Endothelial cell of umbilical vein (primary cell): ENCODE results near the gene FAM118A. TPM values are rescaled to one million over a fixed set of nuclear protein-coding genes. Genes with fewer than 3 reads are reported as not detected.

Experiments
- BruUV-seq: library from RNA; stranded (reverse); fragments of 400-500 nt; replicated peaks from 2 replicates; lab custom pipeline; 2021; lab: Mats Ljungman, UMichigan
- CTCF ChIA-PET: fragments of 300-600, 350-600 bp; sonication (Branson Sonifier 250); formaldehyde crosslinking; loops from one replicate; lab custom pipeline; 2021; ENCODE audit warnings: antibody characterized with exemption, inconsistent platforms; lab: Charles Lee
- POLR2A ChIA-PET: fragments of 300-600, 350-600 bp; sonication (Branson Sonifier 250); formaldehyde crosslinking; loops from one replicate; lab custom pipeline; 2021; ENCODE audit warnings: antibody characterized with exemption, inconsistent platforms; lab: Charles Lee
- DNase-seq: peaks from one replicate; pipeline ENCODE4 v3.0.0-alpha.2; 2011; ENCODE audit warnings: low read depth, low spot score
- FAIRE-seq: peaks from 2 replicates; lab custom pipeline; 2011; peaks lifted over from hg19 to GRCh38; lab: Jason Lieb, UNC
- H2AFZ ChIP-seq: 2 replicates; pipeline ENCODE4 v1.6.0; 2012; ENCODE audit warnings: low read depth, low read length, control low read depth, inconsistent platforms
- H3K27ac ChIP-seq: 2 replicates; pipeline ENCODE4 v1.5.1; 2011; ENCODE audit warnings: low read depth, mild to moderate bottlenecking, control low read depth, low read length, moderate library complexity; ENCODE audit not compliant: insufficient read depth
- H3K27me3 ChIP-seq, 2 experiments: 2 replicates each; pipeline versions ENCODE4 v1.6.0 to v1.6.1; 2011; ENCODE audit warnings: low read length in 2 of 2, mixed read lengths in 1 of 2; ENCODE audit not compliant: control insufficient read depth in 2 of 2, insufficient read depth in 2 of 2
- H3K36me3 ChIP-seq, 2 experiments: 2 replicates in 1 of 2; 3 replicates in 1 of 2; pipeline ENCODE4 v1.5.1; 2011; ENCODE audit warnings: low read length in 2 of 2, mild to moderate bottlenecking in 1 of 2, moderate library complexity in 1 of 2; ENCODE audit not compliant: control insufficient read depth in 2 of 2, insufficient read depth in 2 of 2; ENCODE audit errors: extremely low read depth in 1 of 2
- H3K4me1 ChIP-seq: 3 replicates; pipeline ENCODE4 v1.5.1; 2011; ENCODE audit warnings: mild to moderate bottlenecking, low read length; ENCODE audit not compliant: control insufficient read depth, insufficient read depth; ENCODE audit errors: extremely low read depth
- H3K4me2 ChIP-seq: 2 replicates; pipeline ENCODE4 v1.6.1; 2011; ENCODE audit warnings: low read length, control low read depth, mixed read lengths; ENCODE audit not compliant: insufficient read depth
- H3K4me3 ChIP-seq, 3 experiments: fragments of 200-600 bp in 1 of 3; sonication (generic), shearing (Covaris generic) in 1 of 3; replicated peaks in 1 of 3; 2 replicates each; pipeline ENCODE4 v1.5.1; 2011 to 2016; ENCODE audit warnings: control low read depth in 3 of 3, low read length in 3 of 3, mild to moderate bottlenecking in 2 of 3, inconsistent platforms in 1 of 3, low read depth in 1 of 3, moderate library complexity in 1 of 3; ENCODE audit not compliant: insufficient read depth in 1 of 3
- H3K79me2 ChIP-seq: 2 replicates; pipeline ENCODE4 v1.6.0; 2012; ENCODE audit warnings: low read length, inconsistent platforms; ENCODE audit not compliant: control insufficient read depth, insufficient read depth
- H3K9ac ChIP-seq: replicated peaks from 2 replicates; pipeline ENCODE3; 2011; ENCODE audit warnings: low read length, control low read depth; ENCODE audit not compliant: insufficient read depth; ENCODE audit errors: extremely low read depth
- H3K9me1 ChIP-seq: replicated peaks from 3 replicates; pipeline ENCODE4 v1.6.0; 2011; ENCODE audit warnings: mild to moderate bottlenecking, low read length; ENCODE audit not compliant: control insufficient read depth, insufficient read depth; ENCODE audit errors: extremely low read depth
- H3K9me3 ChIP-seq: replicated peaks from 2 replicates; pipeline ENCODE4 v1.5.1; 2012; ENCODE audit warnings: low read length, inconsistent platforms; ENCODE audit not compliant: control insufficient read depth, insufficient read depth
- H4K20me1 ChIP-seq: replicated peaks from 2 replicates; pipeline ENCODE3; 2011; ENCODE audit warnings: mild to moderate bottlenecking, low read length; ENCODE audit not compliant: control insufficient read depth, insufficient read depth; ENCODE audit errors: extremely low read depth
- CTCF ChIP-seq, 2 donors: IDR thresholded peaks; 1 replicate in 1 of 2; 2 replicates in 1 of 2; pipeline ENCODE4 v1.5.1; 2011; ENCODE audit warnings: low read length in 2 of 2, mild to moderate bottlenecking in 2 of 2, moderate library complexity in 2 of 2, control low read depth in 1 of 2, inconsistent platforms in 1 of 2, low read depth in 1 of 2; ENCODE audit not compliant: insufficient read depth in 1 of 2; ENCODE audit errors: extremely low read depth in 1 of 2
- EZH2 ChIP-seq: IDR thresholded peaks from 2 replicates; pipeline ENCODE4 v1.6.1; 2012; ENCODE audit warnings: borderline replicate concordance, low read depth, mild to moderate bottlenecking, moderate library complexity, low read length, inconsistent platforms; ENCODE audit not compliant: severe bottlenecking
- GATA2 ChIP-seq: IDR thresholded peaks from 2 replicates; pipeline ENCODE4 v1.7.0; 2011; ENCODE audit warnings: low read depth, mild to moderate bottlenecking, moderate library complexity, mixed read lengths, low read length; ENCODE audit not compliant: insufficient read length, insufficient read depth
- JUN ChIP-seq: IDR thresholded peaks from 2 replicates; pipeline ENCODE4 v1.6.1; 2011; ENCODE audit warnings: borderline replicate concordance, low read depth; ENCODE audit not compliant: insufficient read length, insufficient read depth
- MAX ChIP-seq: IDR thresholded peaks from 2 replicates; pipeline ENCODE4 v1.6.1; 2011; ENCODE audit not compliant: insufficient read depth, insufficient read length
- MYC ChIP-seq: IDR thresholded peaks from one replicate; pipeline ENCODE4 v1.6.1; 2011; ENCODE audit warnings: mild to moderate bottlenecking, low read depth, low read length
- POLR2A ChIP-seq: IDR thresholded peaks from 2 replicates; pipeline ENCODE4 v1.6.1; 2012; ENCODE audit warnings: low read depth, mild to moderate bottlenecking, control low read depth, low read length
- POLR2AphosphoS5 ChIP-seq: IDR thresholded peaks from 2 replicates; pipeline ENCODE4 v1.6.1; 2012; ENCODE audit warnings: low read depth, mild to moderate bottlenecking, control low read depth, low read length, moderate library complexity; ENCODE audit not compliant: insufficient read depth
- dilution Hi-C: fragments of 300-500 bp; cut with MboI; formaldehyde crosslinking; loops from one replicate; pipeline ENCODE4 v1.15.0; 2019; ENCODE audit warnings: low sequenced_read_pairs; ENCODE audit not compliant: extremely low pct_ligation_motif_present
- intact Hi-C: fragments of 100-400 bp; cut with micrococcal nuclease; formaldehyde crosslinking; loops from one replicate; pipeline ENCODE4 v1.10.0; 2022
- polyA plus RNA-seq, 4 experiments: library from polyadenylated mRNA; depleted of rRNA in 3 of 4; stranded (reverse) in 3 of 4; unstranded in 1 of 4; fragments of >200 nt; gene quantifications; 2 replicates each; pipeline versions ENCODE4 v1.2.1 to v1.2.3, GENCODE V29; 2011 to 2012; ENCODE audit warnings: missing spikeins in 1 of 4
- total RNA-seq: library from RNA; stranded (reverse); gene quantifications from 2 replicates; pipeline ENCODE4 v1.2.3, GENCODE V29; 2021

The FAM118A gene
- total and polyA plus RNA-seq, 2 donors (not counting 3 experiments of a cell fraction or from before 2014, with no cell fraction given) = 20.2 to 25.6 TPM

- Histone ChIP-seq H4K20me1 (no peaks in the 10 kb centered on the region), H2AFZ (no peak overlapping the region), H3K79me2 (no peaks in the 10 kb centered on the region), H3K27me3 (no peaks in the 10 kb centered on the region), H3K9me1 (no peaks in the 10 kb centered on the region), H3K4me3 (no peak overlapping the region), H3K9ac (no peak overlapping the region), H3K4me2 (no peak overlapping the region), H3K9me3 (no peaks in the 10 kb centered on the region), H3K27ac (no peak overlapping the region), H3K36me3 (peaks cover 0 to 14% of the 10 kb centered on the region in 2 experiments), H3K4me1 (peaks cover 2% of the 10 kb centered on the region)
- dilution Hi-C loops = no loop called here
- POLR2A ChIA-PET = no interaction called here
- no TSS peak for BruUV-seq
- TF ChIP-seq MYC (no peak), JUN (no peak), POLR2AphosphoS5 (no peak), CTCF (IDR thresholded peaks at IDR 0.05; ENCODE audit: extremely low read depth in 1 of 2, insufficient read depth in 1 of 2, low read depth in 1 of 2, low read length in 2 of 2) (no peak), POLR2A (no peak), GATA2 (no peak), MAX (no peak), EZH2 (no peak)
- intact Hi-C loops = no loop called here
- FAIRE-seq (no peak), DNase-seq (no peak)
- CTCF ChIA-PET = interaction anchor here (0.9 to 2.2 kb wide), 2 partner anchors 12 to 25 kb away, joined by 4 to 7 read pairs; no protein-coding TSS in a partner anchor
These were observed 33.4 kb downstream of the FAM118A start for GRCh38 chr22:45343143-45343542.
